Smooth muscle cell of trachea (primary cell): ENCODE data around the gene MRPL42. TPM values are rescaled to one million over a fixed set of nuclear protein-coding genes. Genes with fewer than 3 reads are reported as not detected.

ENCODE experiments used
- total RNA-seq: library from RNA; depleted of rRNA; stranded (reverse); fragments of >200 nt; gene quantifications from 2 replicates; pipeline ENCODE4 v1.2.1, GENCODE V29; 2014

The MRPL42 gene
- total RNA-seq, result 53.1 and 76.8 TPM in 2 replicates

DNA sequence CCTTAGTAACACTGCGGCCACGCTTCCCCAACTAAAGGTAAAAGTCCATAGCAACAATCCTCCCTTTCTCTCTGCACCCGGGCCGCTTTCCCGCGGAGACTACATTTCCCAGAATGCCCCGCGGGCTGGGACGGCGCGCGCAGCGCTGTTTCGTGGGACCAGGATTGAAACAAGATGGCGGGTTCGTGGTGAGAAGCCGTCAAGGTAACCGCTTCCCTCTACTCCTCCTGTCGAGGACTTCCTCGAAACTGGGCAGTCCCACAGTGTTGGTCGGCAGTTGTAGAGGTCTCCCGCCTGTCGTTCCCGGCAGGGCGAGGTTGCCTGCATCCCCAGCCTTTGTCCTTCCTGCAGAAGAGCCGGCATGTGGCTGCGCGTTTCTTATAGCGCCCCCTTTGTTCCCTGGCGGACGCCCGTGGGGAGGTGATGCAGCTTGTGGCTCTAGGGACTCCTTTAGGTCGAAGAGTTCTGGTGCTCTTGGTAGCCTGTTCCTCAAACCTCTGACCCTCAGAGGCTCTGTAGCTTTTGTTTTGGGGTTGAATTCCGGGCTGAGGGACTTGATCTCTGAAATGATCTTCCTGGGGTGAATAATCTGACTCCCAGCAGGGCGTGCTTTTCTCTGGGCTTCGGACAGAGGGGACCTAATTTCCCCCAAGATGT is at the start of gene MRPL42:
MRPL42 (plus strand) TSS at position 164 of the 657 bp plus-strand sequence. CDS start 1,772 bp downstream, outside the sequence.

DNA sequence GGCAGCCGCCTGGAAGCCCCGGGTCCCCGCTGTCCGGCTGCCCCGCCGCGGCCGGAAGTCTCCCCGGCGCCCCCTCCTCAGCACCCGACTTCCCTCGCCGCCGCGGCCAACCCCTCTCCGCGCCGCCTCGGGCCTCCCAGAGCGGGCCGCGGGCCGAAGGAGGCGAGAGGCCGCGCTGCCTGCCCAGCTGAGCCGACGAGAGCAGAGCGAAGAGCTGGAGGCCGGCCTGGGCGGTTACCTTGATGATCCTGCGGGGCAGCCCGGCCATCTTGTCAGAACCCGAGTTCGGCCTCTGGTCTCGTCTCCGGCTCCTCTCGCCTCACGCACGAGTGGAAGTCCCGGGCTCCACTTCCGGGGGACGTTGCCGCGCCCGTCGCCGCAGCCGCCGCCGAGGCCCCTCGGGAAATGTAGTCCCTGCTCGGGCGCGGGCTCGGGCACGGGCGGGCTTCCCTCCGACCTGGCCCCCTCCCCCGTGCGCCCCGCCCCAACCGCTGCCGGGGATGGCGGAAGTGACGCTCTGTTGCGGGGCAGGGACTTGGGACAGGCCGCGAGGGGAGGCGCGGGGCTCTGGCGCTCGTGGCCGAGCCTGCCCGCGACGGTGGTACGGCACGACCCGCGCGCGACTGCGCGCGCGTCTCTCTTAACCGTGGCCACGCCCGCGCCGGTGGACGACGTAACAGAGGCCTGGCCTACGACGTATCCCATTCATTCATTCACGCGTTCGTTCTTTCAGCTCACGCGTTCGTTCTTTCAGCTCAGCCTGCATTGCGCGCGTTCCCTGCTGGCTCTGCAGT is 25.5 kb upstream of the MRPL42 start, which contains the start of gene UBE2N:
UBE2N (minus strand) TSS at position 331 of the 794 bp plus-strand sequence; CDS start at position 268, 63 bp downstream.

Other genes starting within 250 kb of the MRPL42 start
- gene NUDT4, start 89.6 kb upstream of the MRPL42 start, total RNA-seq, result 54.1 and 73.6 TPM in 2 replicates
- 51.1 and 59.1 TPM in 2 replicates for gene UBE2N, start 25.6 kb upstream of the MRPL42 start, total RNA-seq
- 39.0 and 76.2 TPM in 2 replicates for gene SOCS2, start 105.2 kb downstream of the MRPL42 start, total RNA-seq
- 16.0 and 19.1 TPM in 2 replicates for gene CRADD, start 209.9 kb downstream of the MRPL42 start, total RNA-seq